HG03108 (cell line): ENCODE data around the gene NEUROD4.
A peak's percentile ranks its signal among the peaks of the same experiment; 100 is the strongest.

ENCODE experiments used
- ATAC-seq: cut with Tn5 transposase; IDR thresholded peaks from one replicate; pipeline ENCODE4 v1.9.1; 2021; ENCODE audit warnings: moderate library complexity; ENCODE audit not compliant: unreplicated experiment

NEUROD4 gene

GRCh38 chr12:55058082-55058481 is 38.3 kb downstream of the NEUROD4 start:
- no peak for ATAC-seq

- ATAC-seq: no peak
These were observed 39.0 kb downstream of the NEUROD4 start for GRCh38 chr12:55058776-55059175.

GRCh38 chr12:55060470-55060869 is 40.7 kb downstream of the NEUROD4 start:
- peak; percentile 98 for ATAC-seq

GRCh38 chr12:55061024-55061423 is 41.2 kb downstream of the NEUROD4 start:
- no peak for ATAC-seq

- ATAC-seq: no peak
These were observed 43.5 kb downstream of the NEUROD4 start for GRCh38 chr12:55063291-55063690.

GRCh38 chr12:55065535-55065934 is 45.8 kb downstream of the NEUROD4 start:
- no peak for ATAC-seq

- ATAC-seq: no peak
These were observed 47.9 kb downstream of the NEUROD4 start for GRCh38 chr12:55067701-55068100.

- ATAC-seq: no peak
These were observed 48.7 kb downstream of the NEUROD4 start for GRCh38 chr12:55068416-55069010.

- peak; percentile 62 for ATAC-seq
These were observed 52.3 kb downstream of the NEUROD4 start for GRCh38 chr12:55072083-55072482.

- no peak for ATAC-seq
These were observed 53.6 kb downstream of the NEUROD4 start for GRCh38 chr12:55073043-55074022.

- no peak for ATAC-seq
These were observed 55.0 kb downstream of the NEUROD4 start for GRCh38 chr12:55074806-55075205.
